Epithelial cell of umbilical artery (primary cell): ENCODE measurements around the gene TREML4. TPM values are rescaled to one million over a fixed set of nuclear protein-coding genes. Genes with fewer than 3 reads are reported as not detected.

Source experiments
- total RNA-seq: library from RNA; depleted of rRNA; stranded (reverse); fragments of >200 nt; gene quantifications from 2 replicates; pipeline ENCODE4 v1.2.3, GENCODE V29; 2014

TREML4 gene, protein sequence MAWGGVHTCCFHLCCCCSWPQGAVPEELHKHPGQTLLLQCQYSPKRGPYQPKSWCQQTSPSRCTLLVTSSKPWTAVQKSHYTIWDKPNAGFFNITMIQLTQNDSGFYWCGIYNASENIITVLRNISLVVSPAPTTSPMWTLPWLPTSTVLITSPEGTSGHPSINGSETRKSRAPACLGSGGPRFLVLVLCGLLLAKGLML
- not detected in 2 replicates for total RNA-seq

DNA sequence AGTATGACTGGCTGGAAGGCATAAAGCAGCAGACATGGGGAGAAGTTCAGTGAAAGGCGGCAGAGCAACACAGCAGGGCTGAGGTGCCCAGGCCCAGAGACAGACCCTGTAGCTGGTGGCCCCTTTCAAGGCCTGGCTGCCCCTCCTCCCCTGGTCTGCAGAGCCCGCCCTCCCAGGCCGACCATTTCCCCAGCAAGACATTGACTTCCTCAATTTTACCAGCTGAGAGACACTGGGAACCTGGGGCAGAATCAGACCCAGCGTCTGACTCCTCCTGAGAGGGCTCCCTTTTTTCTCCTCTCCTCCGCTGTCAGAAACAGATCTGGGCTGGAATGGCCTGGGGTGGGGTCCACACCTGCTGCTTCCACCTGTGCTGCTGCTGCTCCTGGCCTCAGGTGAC lies at the start of gene TREML4:
TREML4 (plus strand) TSS at position 254 of the 400 bp plus-strand sequence; CDS start at position 333, 79 bp downstream.

DNA sequence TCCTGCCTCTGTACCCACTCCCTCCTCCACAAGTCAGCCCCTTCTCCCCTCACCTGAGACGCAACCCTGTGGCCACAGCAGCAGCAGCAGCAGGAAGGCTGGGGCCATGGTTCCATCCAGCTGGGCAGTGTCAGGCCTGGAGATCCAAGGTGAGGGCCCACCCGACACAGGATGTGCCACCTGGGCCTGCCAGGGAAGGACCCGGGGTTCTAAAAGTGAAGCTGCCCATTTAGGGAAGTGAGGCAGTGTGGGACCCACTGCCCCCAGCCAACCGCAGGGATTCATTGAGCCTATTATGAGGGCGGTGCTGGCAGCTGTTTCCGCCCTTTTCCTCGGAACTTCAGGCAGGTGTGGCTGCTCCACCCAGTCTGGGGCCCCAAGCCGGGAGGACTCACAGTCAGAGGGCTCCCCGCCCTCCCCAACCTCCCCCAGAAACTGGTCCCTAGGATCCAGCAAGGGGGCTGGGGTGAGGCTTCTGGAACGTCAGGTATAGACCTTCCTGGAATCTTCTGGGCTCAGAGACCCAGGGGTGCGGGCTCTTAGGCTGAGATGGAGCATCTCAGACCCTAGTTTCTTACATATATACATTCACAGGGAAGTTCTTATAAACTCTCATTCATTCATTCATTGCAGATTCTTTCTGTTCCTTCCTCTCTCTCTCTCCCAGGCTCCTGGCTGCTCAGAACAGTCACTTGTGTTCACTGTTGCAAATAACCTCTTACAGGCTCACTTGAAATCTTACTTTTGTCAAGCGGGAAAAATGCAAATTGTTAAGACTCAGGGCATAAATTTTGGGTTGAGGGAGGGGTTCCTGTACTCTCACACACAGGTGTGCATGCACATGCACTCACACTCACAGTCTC lies 27.0 kb upstream of the TREML4 start, which contains the start of gene TREML2:
TREML2 (minus strand) TSS at position 249 of the 863 bp plus-strand sequence; CDS start at position 108, 141 bp downstream.

DNA sequence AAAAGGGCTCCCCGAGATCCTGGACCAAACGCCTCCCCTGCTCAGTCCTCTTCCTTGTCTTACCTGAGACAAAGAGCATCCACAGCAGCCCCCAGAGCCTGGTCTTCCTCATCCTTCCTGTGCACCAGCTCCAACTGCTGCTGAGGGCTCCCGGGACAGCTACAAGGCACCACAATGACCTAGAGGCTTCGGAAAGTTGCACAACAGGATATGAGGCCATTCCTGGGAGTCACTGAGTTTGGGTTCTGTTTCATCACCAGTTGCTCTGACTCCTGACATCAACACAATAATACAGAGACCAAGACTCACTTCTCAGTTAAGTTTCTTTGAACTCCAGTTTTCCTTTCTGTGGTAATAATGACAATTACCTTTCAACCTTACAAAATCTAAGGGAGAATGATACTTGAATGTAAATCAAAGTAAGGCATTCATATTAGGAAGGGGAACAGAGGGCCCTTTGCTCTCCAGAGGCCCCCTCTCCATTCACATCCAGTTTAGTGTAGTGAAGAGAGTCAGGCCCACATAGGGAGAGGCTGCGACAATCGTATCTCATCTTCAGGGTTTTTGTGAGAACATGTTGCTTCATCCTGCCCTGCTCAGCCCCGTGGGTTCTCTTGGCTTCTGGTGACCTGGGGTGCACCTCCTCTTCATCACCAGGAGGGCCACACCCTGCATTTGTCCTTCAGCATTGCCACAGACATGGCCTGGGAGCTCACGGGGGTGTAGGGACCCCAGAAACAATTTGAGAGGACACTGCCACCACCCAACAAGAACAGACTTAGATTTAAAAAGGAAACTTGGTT lies 58.6 kb downstream of the TREML4 start, which contains the start of gene TREM1:
TREM1 (minus strand) TSS at position 139 of the 803 bp plus-strand sequence; CDS start at position 112, 27 bp downstream.

Other genes with a start within 250 kb of the TREML4 start
- gene UNC5CL, start 189.1 kb upstream of the TREML4 start, total RNA-seq: under 0.01 TPM in 1 of 2 replicates, not detected in the other
- gene TSPO2, start 185.9 kb upstream of the TREML4 start, total RNA-seq: not detected in 2 replicates
- not detected in 2 replicates for gene APOBEC2, start 175.1 kb upstream of the TREML4 start, total RNA-seq
- 6.4 and 9.1 TPM in 2 replicates for gene OARD1, start 156.0 kb upstream of the TREML4 start, total RNA-seq
- 11.2 and 15.6 TPM in 2 replicates for gene NFYA, start 155.4 kb upstream of the TREML4 start, total RNA-seq
- not detected in 2 replicates for gene TREML1, start 74.0 kb upstream of the TREML4 start, total RNA-seq
- gene TREM2, start 65.2 kb upstream of the TREML4 start, total RNA-seq: not detected in 2 replicates
- not detected in 2 replicates for gene TREML2, start 27.2 kb upstream of the TREML4 start, total RNA-seq
- not detected in 2 replicates for gene TREM1, start 58.3 kb downstream of the TREML4 start, total RNA-seq
- gene NCR2, start 107.3 kb downstream of the TREML4 start, total RNA-seq: not detected in 2 replicates